Measurements from ENCODE around the gene CMSS1. TPM values are rescaled to one million over a fixed set of nuclear protein-coding genes. Genes with fewer than 3 reads are reported as not detected.

Gene CMSS1
- total RNA-seq, 1 experiment from 2014 or later: 64.1 TPM

- CTCF ChIA-PET: no interaction called here
Observed at GRCh38 chr3:99990179-99990578, 172.5 kb downstream of the CMSS1 start.

More at GRCh38 chr3:99990179-99990578, 172.5 kb downstream of the CMSS1 start:
- ChIA-PET POLR2A (no interaction called here), RAD21 (ENCODE audit: low non-redundant PET in 1 of 2, low total read pairs in 2 of 2, uncharacterized antibody in 2 of 2, unreplicated experiment in 2 of 2) (no interaction called here)
- no peak overlapping the region for H3K4me2 ChIP-seq (ENCODE audit: low read length)
- BruUV-seq (replicated peaks): no TSS peak
- no peak overlapping the region for H2AFZ ChIP-seq (ENCODE audit: low read depth, low read length, poor library complexity, severe bottlenecking)
- no peak overlapping the region for H3K27ac ChIP-seq (ENCODE audit: low read depth, low read length)
- H3K4me3 ChIP-seq (replicated peaks in 1 of 2; ENCODE audit: low read depth in 1 of 2, low read length in 2 of 2): no peak overlapping the region
- H3K4me1 ChIP-seq (ENCODE audit: control insufficient read depth in 1 of 2, insufficient read depth in 2 of 2, low read length in 2 of 2): no peaks in the 10 kb centered on the region
- H3K9me2 ChIP-seq (ENCODE audit: insufficient read depth): no peaks in the 10 kb centered on the region
- intact Hi-C loops (cut with micrococcal nuclease): no loop called here
- no peak overlapping the region for H3K9ac ChIP-seq (ENCODE audit: low read length)
- ATAC-seq (no peak), DNase-seq (ENCODE audit: low read depth, low spot score) (no peak)
- H3K27me3 ChIP-seq (ENCODE audit: insufficient read depth, low read length): no peaks in the 10 kb centered on the region
- no peaks in the 10 kb centered on the region for H3K79me2 ChIP-seq (ENCODE audit: insufficient read depth, low read length)
- H4K20me1 ChIP-seq (ENCODE audit: insufficient read depth): no peaks in the 10 kb centered on the region
- TF ChIP-seq FOSL1 (IDR thresholded peaks at IDR 0.05; ENCODE audit: low read depth): no peak
- no peak for TF ChIP-seq RAD21 (IDR thresholded peaks at IDR 0.05; ENCODE audit: low read depth)
- TF ChIP-seq, protein P1, sequence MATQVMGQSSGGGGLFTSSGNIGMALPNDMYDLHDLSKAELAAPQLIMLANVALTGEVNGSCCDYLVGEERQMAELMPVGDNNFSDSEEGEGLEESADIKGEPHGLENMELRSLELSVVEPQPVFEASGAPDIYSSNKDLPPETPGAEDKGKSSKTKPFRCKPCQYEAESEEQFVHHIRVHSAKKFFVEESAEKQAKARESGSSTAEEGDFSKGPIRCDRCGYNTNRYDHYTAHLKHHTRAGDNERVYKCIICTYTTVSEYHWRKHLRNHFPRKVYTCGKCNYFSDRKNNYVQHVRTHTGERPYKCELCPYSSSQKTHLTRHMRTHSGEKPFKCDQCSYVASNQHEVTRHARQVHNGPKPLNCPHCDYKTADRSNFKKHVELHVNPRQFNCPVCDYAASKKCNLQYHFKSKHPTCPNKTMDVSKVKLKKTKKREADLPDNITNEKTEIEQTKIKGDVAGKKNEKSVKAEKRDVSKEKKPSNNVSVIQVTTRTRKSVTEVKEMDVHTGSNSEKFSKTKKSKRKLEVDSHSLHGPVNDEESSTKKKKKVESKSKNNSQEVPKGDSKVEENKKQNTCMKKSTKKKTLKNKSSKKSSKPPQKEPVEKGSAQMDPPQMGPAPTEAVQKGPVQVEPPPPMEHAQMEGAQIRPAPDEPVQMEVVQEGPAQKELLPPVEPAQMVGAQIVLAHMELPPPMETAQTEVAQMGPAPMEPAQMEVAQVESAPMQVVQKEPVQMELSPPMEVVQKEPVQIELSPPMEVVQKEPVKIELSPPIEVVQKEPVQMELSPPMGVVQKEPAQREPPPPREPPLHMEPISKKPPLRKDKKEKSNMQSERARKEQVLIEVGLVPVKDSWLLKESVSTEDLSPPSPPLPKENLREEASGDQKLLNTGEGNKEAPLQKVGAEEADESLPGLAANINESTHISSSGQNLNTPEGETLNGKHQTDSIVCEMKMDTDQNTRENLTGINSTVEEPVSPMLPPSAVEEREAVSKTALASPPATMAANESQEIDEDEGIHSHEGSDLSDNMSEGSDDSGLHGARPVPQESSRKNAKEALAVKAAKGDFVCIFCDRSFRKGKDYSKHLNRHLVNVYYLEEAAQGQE (IDR thresholded peaks at IDR 0.05; ENCODE audit: low read depth): no peak
- TF ChIP-seq, protein P2, sequence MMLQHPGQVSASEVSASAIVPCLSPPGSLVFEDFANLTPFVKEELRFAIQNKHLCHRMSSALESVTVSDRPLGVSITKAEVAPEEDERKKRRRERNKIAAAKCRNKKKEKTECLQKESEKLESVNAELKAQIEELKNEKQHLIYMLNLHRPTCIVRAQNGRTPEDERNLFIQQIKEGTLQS (IDR thresholded peaks at IDR 0.05): no peak
- no peak for TF ChIP-seq CEBPB (IDR thresholded peaks at IDR 0.05; ENCODE audit: low read depth)
- no peak for TF ChIP-seq TCF7L2 (IDR thresholded peaks at IDR 0.05; ENCODE audit: borderline replicate concordance, extremely low read depth, insufficient read depth, insufficient read length)
- no peak for TF ChIP-seq ZNF274 (IDR thresholded peaks at IDR 0.05; ENCODE audit: low read depth, low read length)
- TF ChIP-seq YY1 (IDR thresholded peaks at IDR 0.05; ENCODE audit: extremely low read depth, insufficient replicate concordance, low read depth, low read length): no peak
- TF ChIP-seq, protein P3, sequence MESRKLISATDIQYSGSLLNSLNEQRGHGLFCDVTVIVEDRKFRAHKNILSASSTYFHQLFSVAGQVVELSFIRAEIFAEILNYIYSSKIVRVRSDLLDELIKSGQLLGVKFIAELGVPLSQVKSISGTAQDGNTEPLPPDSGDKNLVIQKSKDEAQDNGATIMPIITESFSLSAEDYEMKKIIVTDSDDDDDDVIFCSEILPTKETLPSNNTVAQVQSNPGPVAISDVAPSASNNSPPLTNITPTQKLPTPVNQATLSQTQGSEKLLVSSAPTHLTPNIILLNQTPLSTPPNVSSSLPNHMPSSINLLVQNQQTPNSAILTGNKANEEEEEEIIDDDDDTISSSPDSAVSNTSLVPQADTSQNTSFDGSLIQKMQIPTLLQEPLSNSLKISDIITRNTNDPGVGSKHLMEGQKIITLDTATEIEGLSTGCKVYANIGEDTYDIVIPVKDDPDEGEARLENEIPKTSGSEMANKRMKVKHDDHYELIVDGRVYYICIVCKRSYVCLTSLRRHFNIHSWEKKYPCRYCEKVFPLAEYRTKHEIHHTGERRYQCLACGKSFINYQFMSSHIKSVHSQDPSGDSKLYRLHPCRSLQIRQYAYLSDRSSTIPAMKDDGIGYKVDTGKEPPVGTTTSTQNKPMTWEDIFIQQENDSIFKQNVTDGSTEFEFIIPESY (IDR thresholded peaks at IDR 0.05; ENCODE audit: extremely low read depth, insufficient replicate concordance, low read length): no peak
- H3K36me3 ChIP-seq (ENCODE audit: control insufficient read depth in 1 of 2, insufficient read depth in 2 of 2, low read length in 2 of 2): no peaks in the 10 kb centered on the region
- H3K9me3 ChIP-seq (ENCODE audit: control insufficient read depth in 1 of 2, insufficient read depth in 1 of 2, low read depth in 1 of 2, low read length in 2 of 2): no peaks in the 10 kb centered on the region
